COLO829 (cell line): ENCODE data around the gene ABAT.
"Not testable (repeated sequence)": the region's sequence is repeated elsewhere in the genome, so short reads cannot be mapped to it uniquely, and the experiment has no call there.

Source experiments
- DNase-seq: peaks from one replicate; pipeline ENCODE4 v3.0.0; 2012; ENCODE audit warnings: low spot score

Gene ABAT

DNA sequence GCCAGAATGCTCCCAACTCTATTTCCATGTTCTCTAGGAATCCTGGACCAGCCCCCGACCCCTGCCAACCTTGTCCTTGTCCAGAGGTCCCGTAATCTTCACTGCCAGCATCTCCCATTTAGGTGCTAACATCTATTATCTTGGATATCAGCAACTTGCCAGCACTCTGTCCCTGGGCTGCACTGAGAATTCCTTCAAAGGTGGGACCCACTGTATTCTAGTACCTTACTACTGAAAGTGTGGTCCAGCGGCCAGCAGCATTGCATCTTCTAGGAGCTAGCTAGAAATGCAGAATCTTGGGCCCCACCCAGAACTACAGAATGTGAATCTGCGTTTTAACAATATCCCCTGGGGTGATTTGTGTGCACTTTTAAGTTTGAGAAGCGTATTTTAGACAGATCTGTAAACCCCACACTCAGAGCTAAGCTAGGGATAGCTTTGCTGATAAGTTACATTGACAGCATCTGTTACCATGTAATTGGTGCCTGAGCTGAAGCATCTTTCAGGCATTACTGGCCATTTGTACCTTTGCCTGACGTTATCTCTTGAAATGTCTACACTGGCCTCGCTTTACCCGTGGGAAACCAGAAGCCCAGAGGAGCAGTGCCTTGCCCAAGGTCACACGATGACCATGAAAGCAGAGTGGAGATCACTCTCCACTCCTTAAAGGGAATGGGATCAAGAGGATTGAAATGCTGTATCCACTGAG, 8.3 kb downstream of the ABAT start:
- DNase-seq, result no peak

DNA sequence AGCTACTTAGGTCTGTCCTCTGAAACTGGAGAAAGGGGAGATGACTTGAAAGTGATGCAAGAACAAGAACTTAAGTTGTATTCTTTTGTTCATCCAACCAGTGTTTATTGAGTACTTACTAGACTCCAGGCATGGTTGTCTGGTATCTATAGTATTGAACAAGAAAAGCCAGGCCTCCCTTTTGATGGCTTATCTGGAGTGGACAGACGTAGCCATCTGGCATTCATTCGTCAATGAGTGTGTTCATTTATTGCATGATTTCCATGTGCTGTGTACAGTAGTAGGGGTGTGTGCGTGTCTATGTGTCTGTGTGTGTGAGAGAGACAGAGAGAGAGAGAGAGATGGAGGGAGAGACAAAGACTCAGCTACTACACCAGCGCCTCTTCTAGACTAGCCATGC, 9.2 kb downstream of the ABAT start:
- no peak for DNase-seq

DNA sequence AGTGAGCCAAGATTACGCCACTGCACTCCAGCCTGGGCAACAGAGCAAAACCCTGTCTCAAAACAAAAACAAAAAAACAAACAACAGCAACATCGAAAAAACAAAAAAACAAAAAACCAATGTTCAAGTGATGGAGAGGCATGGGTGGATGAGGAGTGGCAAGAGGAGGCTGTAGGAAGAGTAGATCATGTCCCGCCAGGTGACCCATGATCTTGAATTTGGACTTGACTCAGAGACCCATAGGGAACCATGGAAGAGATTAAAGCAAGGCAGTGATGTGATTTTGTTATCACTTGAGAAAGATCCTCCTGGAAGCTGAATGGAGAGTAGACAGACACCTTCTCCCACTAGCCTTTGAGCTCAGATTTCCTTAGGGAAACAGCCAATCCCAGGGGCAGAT, 11.2 kb downstream of the ABAT start:
- DNase-seq, result no peak

GRCh38 chr16:8686031-8686621, 11.7 kb downstream of the ABAT start:
- no peak for DNase-seq

- no peak for DNase-seq
Observed at GRCh38 chr16:8686879-8687278, 12.5 kb downstream of the ABAT start.

GRCh38 chr16:8689686-8690085, 15.3 kb downstream of the ABAT start:
- DNase-seq, result no peak

DNA sequence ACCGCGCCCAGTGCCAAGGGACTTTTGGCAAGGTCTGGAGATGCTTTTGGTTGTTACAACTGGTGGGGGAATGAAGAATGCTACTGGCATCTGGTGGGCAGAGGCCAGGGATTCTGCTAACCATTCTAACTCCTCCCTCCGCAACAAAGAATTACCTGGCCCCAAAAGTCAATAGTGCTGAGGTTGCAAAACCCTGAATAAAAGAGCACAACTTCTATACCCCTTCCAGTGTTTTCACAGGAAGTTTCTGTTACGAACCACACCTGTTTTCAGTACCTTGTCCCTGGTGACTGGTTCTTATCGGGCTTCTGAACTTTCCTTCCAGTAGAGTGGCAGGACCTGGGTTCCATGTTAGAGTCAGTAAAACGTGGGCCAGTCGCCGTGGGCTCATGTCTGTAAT, 17.3 kb downstream of the ABAT start:
- no peak for DNase-seq

- DNase-seq, result no peak
Observed at GRCh38 chr16:8694795-8695728, 20.6 kb downstream of the ABAT start.

DNA sequence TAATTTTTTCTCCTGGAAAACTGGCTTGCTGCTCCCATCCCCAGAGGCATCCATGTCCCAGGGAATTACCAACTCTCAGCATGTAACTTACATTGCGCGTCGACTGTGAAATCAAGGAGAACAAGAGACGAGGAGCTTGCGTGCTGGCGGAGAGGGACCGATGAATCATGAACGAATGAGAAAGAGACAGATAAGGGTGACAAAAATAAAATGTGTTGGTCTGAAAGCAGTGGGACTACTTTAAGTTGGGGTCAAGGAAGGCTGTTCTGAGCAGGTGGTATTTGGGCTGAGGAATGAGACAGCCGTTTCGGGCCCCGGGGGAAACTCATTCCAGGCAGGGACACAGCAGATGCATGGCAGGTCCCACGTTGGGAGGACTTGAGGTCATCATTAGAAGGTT, 22.5 kb downstream of the ABAT start:
- DNase-seq, result no peak

- DNase-seq, result no peak
Observed at GRCh38 chr16:8697965-8698364, 23.5 kb downstream of the ABAT start.

DNA sequence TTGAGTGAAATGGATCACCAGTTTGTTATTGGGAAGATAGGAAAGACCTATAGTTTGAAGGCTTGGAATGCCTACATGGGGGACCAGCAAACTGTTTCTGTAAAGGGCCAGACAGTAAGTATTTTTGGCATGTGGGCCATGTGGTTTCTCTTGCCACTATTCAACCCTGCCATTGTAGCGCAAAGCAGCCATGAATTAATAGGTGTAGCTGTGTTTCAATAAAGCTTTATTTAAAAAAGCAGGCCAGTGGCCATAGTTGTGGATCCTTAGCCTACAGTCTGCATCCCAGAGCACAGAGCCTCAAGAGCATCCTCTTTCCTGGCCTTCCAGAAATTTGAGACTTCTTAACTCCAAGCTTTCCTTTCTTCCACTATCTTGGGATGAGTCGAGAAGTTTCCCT, 29.3 kb downstream of the ABAT start:
- DNase-seq, result no peak

DNA sequence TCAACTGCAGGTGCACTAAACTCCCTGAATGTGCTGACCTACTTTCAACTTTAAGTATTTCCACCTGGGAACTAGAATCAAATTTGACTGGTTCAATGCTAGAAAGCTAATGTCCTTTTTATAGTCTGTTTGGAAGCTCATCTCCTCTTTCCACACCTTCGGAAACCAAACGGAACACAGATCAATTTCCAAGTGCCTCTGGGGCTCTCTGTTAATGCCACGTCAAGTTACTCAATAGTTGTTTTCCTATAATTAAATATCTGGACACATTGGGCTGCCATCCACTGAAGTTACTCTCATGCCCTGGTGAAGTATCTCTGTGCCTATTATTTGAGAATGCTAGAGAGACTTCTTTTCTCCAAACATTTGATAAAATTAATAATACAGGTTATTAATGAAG, 29.7 kb downstream of the ABAT start:
- no peak for DNase-seq

DNA sequence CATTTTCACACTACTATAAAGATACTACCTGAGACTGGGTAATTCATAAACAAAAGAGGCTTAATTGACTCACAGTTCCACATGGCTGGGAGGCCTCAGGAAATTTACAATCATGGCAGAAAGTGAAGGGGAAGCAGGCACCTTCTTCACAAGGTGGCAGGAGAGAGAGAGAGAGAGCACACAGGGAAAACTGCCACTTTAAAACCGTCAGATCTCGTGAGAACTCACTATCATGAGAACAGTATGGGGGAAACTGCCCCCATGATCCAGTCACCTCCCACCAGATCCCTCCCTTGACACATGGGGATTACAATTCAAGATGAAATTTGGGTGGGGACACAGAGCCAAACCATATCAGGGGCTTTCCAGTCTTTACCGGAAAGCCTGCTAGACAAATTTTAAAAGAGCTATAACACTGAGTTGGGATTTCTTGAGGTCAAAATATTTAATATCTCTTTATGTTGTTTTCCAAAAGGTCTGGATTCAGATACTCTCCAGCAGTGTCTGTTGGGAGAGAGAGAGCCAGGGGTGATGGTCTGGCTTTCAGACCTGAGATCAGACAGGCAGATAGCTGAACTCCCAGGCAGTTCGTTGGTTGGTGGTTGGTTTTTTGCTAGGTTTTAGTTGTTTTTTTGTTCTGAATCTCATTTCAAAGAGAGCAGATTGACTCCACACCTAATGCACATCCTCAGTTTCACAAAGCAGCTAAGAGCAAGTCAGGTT, 30.8 kb downstream of the ABAT start:
- DNase-seq, result not testable (repeated sequence)

- DNase-seq, result no peak
Observed at GRCh38 chr16:8708536-8708935, 34.1 kb downstream of the ABAT start.

- no peak for DNase-seq
Observed at GRCh38 chr16:8712589-8713361, 38.4 kb downstream of the ABAT start.

GRCh38 chr16:8713635-8714172, 39.3 kb downstream of the ABAT start:
- no peak for DNase-seq

GRCh38 chr16:8714174-8714573, 39.8 kb downstream of the ABAT start:
- no peak for DNase-seq

DNA sequence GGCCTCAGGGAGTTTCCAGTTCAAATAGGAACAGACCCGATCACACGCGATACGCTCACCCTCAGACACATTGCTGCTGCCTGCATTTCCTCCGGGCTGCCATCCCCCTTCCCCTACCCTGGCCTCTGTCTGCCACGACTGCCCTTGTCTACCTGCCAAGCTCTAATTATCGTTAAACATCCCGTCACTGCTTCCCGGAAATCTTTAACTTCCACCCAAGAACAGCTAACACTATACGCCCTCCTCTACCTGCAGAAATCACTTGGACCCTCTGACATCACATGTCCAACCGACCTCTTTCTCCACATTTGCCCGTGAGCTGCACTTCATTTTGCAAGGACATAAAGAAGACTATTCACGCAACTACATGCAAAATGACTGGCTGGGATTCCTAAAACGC, 40.4 kb downstream of the ABAT start:
- no peak for DNase-seq

GRCh38 chr16:8716052-8716451, 41.6 kb downstream of the ABAT start:
- no peak for DNase-seq

GRCh38 chr16:8716592-8716991, 42.2 kb downstream of the ABAT start:
- DNase-seq, result no peak

GRCh38 chr16:8717469-8717868, 43.1 kb downstream of the ABAT start:
- DNase-seq, result no peak
